H9 (cell line): ENCODE data around the gene SLC9A9. TPM values are rescaled to one million over a fixed set of nuclear protein-coding genes. Genes with fewer than 3 reads are reported as not detected.

Experiments used
- DNase-seq: peaks from one replicate; pipeline ENCODE4 v3.0.0-alpha.2; 2017
- H2AFZ ChIP-seq: one replicate; pipeline ENCODE4 v1.6.1; 2013; ENCODE audit warnings: mild to moderate bottlenecking, low read length, control low read depth, moderate library complexity
- H2AK5ac ChIP-seq: 2 replicates; pipeline ENCODE4 v1.6.1; 2013; ENCODE audit warnings: low read length, control low read depth, mixed read lengths; ENCODE audit not compliant: insufficient read length
- H2BK120ac ChIP-seq: one replicate; pipeline ENCODE4 v1.6.1; 2013; ENCODE audit warnings: low read depth, mild to moderate bottlenecking, low read length, control low read depth, inconsistent platforms; ENCODE audit not compliant: poor library complexity, severe bottlenecking
- H2BK12ac ChIP-seq: 2 replicates; pipeline ENCODE4 v1.6.1; 2013; ENCODE audit warnings: low read length, control low read depth, mixed read lengths, low read depth; ENCODE audit not compliant: insufficient read length
- H2BK15ac ChIP-seq: 2 replicates; pipeline ENCODE4 v1.6.1; 2013; ENCODE audit warnings: low read depth, low read length, control low read depth
- H2BK20ac ChIP-seq: one replicate; pipeline ENCODE4 v1.6.1; 2013; ENCODE audit warnings: low read depth, mild to moderate bottlenecking, low read length, control low read depth, inconsistent platforms; ENCODE audit not compliant: poor library complexity, severe bottlenecking
- H2BK5ac ChIP-seq: 2 replicates; pipeline ENCODE4 v1.6.1; 2013; ENCODE audit warnings: low read length, control low read depth, mixed read lengths; ENCODE audit not compliant: insufficient read length
- H3K14ac ChIP-seq: 2 replicates; pipeline ENCODE4 v1.6.1; 2013; ENCODE audit warnings: low read length, control low read depth; ENCODE audit not compliant: insufficient read depth
- H3K18ac ChIP-seq: 2 replicates; pipeline ENCODE4 v1.6.1; 2013; ENCODE audit warnings: low read depth, mild to moderate bottlenecking, mixed read lengths, low read length, control low read depth; ENCODE audit not compliant: insufficient read length
- H3K23ac ChIP-seq: 2 replicates; pipeline ENCODE4 v1.6.1; 2013; ENCODE audit warnings: low read length, control low read depth, mixed read lengths, low read depth; ENCODE audit not compliant: insufficient read length
- H3K23me2 ChIP-seq: 2 replicates; pipeline ENCODE4 v1.6.1; 2013; ENCODE audit warnings: low read depth, mild to moderate bottlenecking, mixed read lengths, low read length, control low read depth; ENCODE audit not compliant: insufficient read length, poor library complexity, severe bottlenecking
- H3K27ac ChIP-seq: 2 replicates; pipeline ENCODE4 v1.5.1; 2013; ENCODE audit warnings: low read length, control low read depth, mixed read lengths, low read depth; ENCODE audit not compliant: insufficient read length
- H3K27me3 ChIP-seq: 2 replicates; pipeline ENCODE4 v1.6.1; 2013; ENCODE audit warnings: low read length, control low read depth, inconsistent platforms; ENCODE audit not compliant: insufficient read depth
- H3K4ac ChIP-seq: 2 replicates; pipeline ENCODE4 v1.6.1; 2013; ENCODE audit warnings: low read depth, mild to moderate bottlenecking, control low read depth, inconsistent platforms, low read length, moderate library complexity
- H3K4me1 ChIP-seq: 2 replicates; pipeline ENCODE4 v1.6.1; 2013; ENCODE audit warnings: low read length, control low read depth, inconsistent platforms; ENCODE audit not compliant: insufficient read depth
- H3K4me2 ChIP-seq: 2 replicates; pipeline ENCODE4 v1.6.1; 2013; ENCODE audit warnings: low read length, control low read depth, mixed read lengths; ENCODE audit not compliant: insufficient read length, insufficient read depth
- H3K56ac ChIP-seq: 2 replicates; pipeline ENCODE4 v1.6.1; 2013; ENCODE audit warnings: low read depth, mild to moderate bottlenecking, mixed read lengths, low read length, control low read depth; ENCODE audit not compliant: insufficient read length
- H3K79me1 ChIP-seq: 2 replicates; pipeline ENCODE4 v1.6.1; 2013; ENCODE audit warnings: low read depth, mild to moderate bottlenecking, moderate library complexity, low read length, control low read depth, inconsistent platforms; ENCODE audit not compliant: insufficient read depth, poor library complexity, severe bottlenecking
- H3K79me2 ChIP-seq: 2 replicates; pipeline ENCODE4 v1.6.1; 2013; ENCODE audit warnings: low read length, control low read depth, inconsistent platforms; ENCODE audit not compliant: insufficient read depth
- H3K9ac ChIP-seq: 2 replicates; pipeline ENCODE4 v1.6.1; 2013; ENCODE audit warnings: low read length, control low read depth, mixed read lengths; ENCODE audit not compliant: insufficient read length; ENCODE audit errors: extremely low read depth
- H3K9me3 ChIP-seq: one replicate; pipeline ENCODE4 v1.6.1; 2013; ENCODE audit warnings: low read depth, low read length, inconsistent platforms; ENCODE audit not compliant: control insufficient read depth
- H3T11ph ChIP-seq: one replicate; pipeline ENCODE4 v1.6.1; 2013; ENCODE audit warnings: mild to moderate bottlenecking, low read length, control low read depth, inconsistent platforms
- H4K20me1 ChIP-seq: one replicate; pipeline ENCODE4 v1.6.1; 2013; ENCODE audit not compliant: control insufficient read depth, insufficient read length, insufficient read depth
- H4K5ac ChIP-seq: 2 replicates; pipeline ENCODE4 v1.6.1; 2013; ENCODE audit warnings: low read depth, mild to moderate bottlenecking, mixed read lengths, low read length, control low read depth; ENCODE audit not compliant: insufficient read length
- H4K8ac ChIP-seq: replicated peaks from 2 replicates; pipeline ENCODE4 v1.6.1; 2013; ENCODE audit warnings: low read length, control low read depth, mixed read lengths, low read depth; ENCODE audit not compliant: insufficient read length
- H4K91ac ChIP-seq: 2 replicates; pipeline ENCODE4 v1.6.1; 2013; ENCODE audit warnings: low read depth, mild to moderate bottlenecking, moderate library complexity, mixed read lengths, low read length, control low read depth; ENCODE audit not compliant: insufficient read length
- H3K27ac Mint-ChIP-seq, 3 experiments: 2 replicates in 2 of 3; 3 replicates in 1 of 3; pipeline ENCODE4 v1.8.0; 2020 to 2021; ENCODE audit warnings: mixed read lengths in 3 of 3, mild to moderate bottlenecking in 1 of 3, moderate library complexity in 1 of 3
- H3K27me3 Mint-ChIP-seq: 2 replicates; pipeline ENCODE4 v1.8.0; 2021; ENCODE audit warnings: low read depth, mild to moderate bottlenecking, moderate library complexity, mixed read lengths
- H3K36me3 Mint-ChIP-seq, 3 experiments: 2 replicates in 2 of 3; 3 replicates in 1 of 3; pipeline ENCODE4 v1.8.0; 2020 to 2021; ENCODE audit warnings: low read depth in 3 of 3, mixed read lengths in 3 of 3; ENCODE audit not compliant: insufficient read depth in 1 of 3
- H3K4me1 Mint-ChIP-seq, 2 experiments: 2 replicates each; pipeline ENCODE4 v1.8.0; 2020; ENCODE audit warnings: mixed read lengths in 2 of 2
- H3K4me3 Mint-ChIP-seq, 2 experiments: 2 replicates in 1 of 2; 3 replicates in 1 of 2; pipeline ENCODE4 v1.8.0; 2020 to 2021; ENCODE audit warnings: mild to moderate bottlenecking in 2 of 2, mixed read lengths in 2 of 2, moderate library complexity in 1 of 2
- H3K9me3 Mint-ChIP-seq, 2 experiments: 2 replicates in 1 of 2; 3 replicates in 1 of 2; pipeline ENCODE4 v1.8.0; 2020; ENCODE audit warnings: mild to moderate bottlenecking in 2 of 2, mixed read lengths in 2 of 2, moderate library complexity in 1 of 2
- CTCF ChIP-seq: fragments of 200-600 bp; sonication (generic); conservative IDR thresholded peaks from 3 replicates; pipeline ENCODE4 v1.8.0; 2021; ENCODE audit warnings: antibody characterized with exemption, mild to moderate bottlenecking
- WGBS: extraction: QIAGEN DNeasy Blood & Tissue Kit; methylation state at CpG from one replicate; pipeline ENCODE4 v1.1.7; 2013; ENCODE audit warnings: missing lambda C conversion rate, low lambda C conversion rate, mixed read lengths; ENCODE audit not compliant: insufficient read length; ENCODE audit errors: extremely low coverage; 5-methylcytosine and 5-hydroxymethylcytosine counted together
- total RNA-seq: library from RNA; stranded (reverse); gene quantifications from 2 replicates; pipeline ENCODE4 v1.2.1, GENCODE V29; 2021

Gene SLC9A9
- total RNA-seq, 1 experiment from 2014 or later: 0.35 TPM

- WGBS: no CpG with 5 or more reads among the region's 8 CpGs
Measured at GRCh38 chr3:143811602-143812001, 36.7 kb downstream of the SLC9A9 start.

More at GRCh38 chr3:143811602-143812001, 36.7 kb downstream of the SLC9A9 start:
- Histone ChIP-seq H3K27me3 (no peaks in the 10 kb centered on the region), H3K27ac (no peak overlapping the region), H2BK12ac (no peak overlapping the region), H2BK20ac (no peak overlapping the region), H3K4me2 (no peak overlapping the region), H2BK15ac (no peak overlapping the region), H2AK5ac (no peak overlapping the region), H3K4me1 (no peaks in the 10 kb centered on the region), H2BK5ac (no peak overlapping the region), H4K91ac (no peak overlapping the region), H4K20me1 (no peaks in the 10 kb centered on the region), H3K9me3 (no peaks in the 10 kb centered on the region), H3K56ac (no peak overlapping the region), H3K79me2 (no peaks in the 10 kb centered on the region), H3K18ac (no peak overlapping the region), H4K5ac (no peak overlapping the region), H3K23ac (no peak overlapping the region), H3K9ac (no peak overlapping the region), H3T11ph (no peak overlapping the region), H4K8ac (no peak overlapping the region), H3K4ac (no peak overlapping the region), H2AFZ (no peak overlapping the region), H3K23me2 (no peaks in the 10 kb centered on the region), H3K14ac (no peak overlapping the region), H2BK120ac (no peak overlapping the region), H3K79me1 (no peaks in the 10 kb centered on the region)
- no peaks in the 10 kb centered on the region for H3K36me3 Mint-ChIP-seq
- no peak overlapping the region for H3K27ac Mint-ChIP-seq
- no peak for TF ChIP-seq CTCF
- no peaks in the 10 kb centered on the region for H3K9me3 Mint-ChIP-seq
- DNase-seq: no peak
- H3K4me1 Mint-ChIP-seq: peaks cover 2 to 4% of the 10 kb centered on the region in 2 experiments; a peak in 3 of 4 replicates
- H3K27me3 Mint-ChIP-seq: no peaks in the 10 kb centered on the region
- no peak overlapping the region for H3K4me3 Mint-ChIP-seq
